Cardiac muscle cell (in vitro differentiated cells and primary cell): ENCODE measurements around the gene RASGRF2. TPM values are rescaled to one million over a fixed set of nuclear protein-coding genes. Genes with fewer than 3 reads are reported as not detected.
"Not testable (repeated sequence)": the region's sequence is repeated elsewhere in the genome, so short reads cannot be mapped to it uniquely, and the experiment has no call there.

Source experiments
- DNase-seq, 2 donors: peaks; one replicate each; pipeline versions ENCODE4 v3.0.0 to v3.0.0-alpha.2; 2010 to 2017; ENCODE audit warnings: low read depth in 1 of 2, low spot score in 1 of 2
- H3K27ac ChIP-seq: fragments of 200-600 bp; sonication (generic); 2 replicates; pipeline ENCODE4 v1.5.1; 2016
- H3K27me3 ChIP-seq: fragments of 200-600 bp; sonication (generic); 2 replicates; pipeline ENCODE4 v1.6.0; 2016; ENCODE audit warnings: control low read depth
- H3K36me3 ChIP-seq: fragments of 200-600 bp; sonication (generic); 2 replicates; pipeline ENCODE4 v1.5.1; 2016; ENCODE audit warnings: control low read depth
- H3K4me1 ChIP-seq: fragments of 200-600 bp; sonication (generic); 2 replicates; pipeline ENCODE4 v1.8.1; 2017; ENCODE audit warnings: low read depth, mild to moderate bottlenecking, mixed run types
- H3K4me3 ChIP-seq: fragments of 200-600 bp; sonication (generic); 2 replicates; pipeline ENCODE4 v1.5.1; 2016; ENCODE audit warnings: mild to moderate bottlenecking
- H3K9me3 ChIP-seq: fragments of 200-600 bp; sonication (generic); 2 replicates; pipeline ENCODE4 v1.5.1; 2017; ENCODE audit warnings: low read depth, mild to moderate bottlenecking, control low read depth
- CTCF ChIP-seq: IDR thresholded peaks from 2 replicates; pipeline ENCODE4 v1.5.1; 2012; ENCODE audit warnings: low read depth, mild to moderate bottlenecking, low read length
- polyA plus RNA-seq: library from polyadenylated mRNA; unstranded; fragments of >200 nt; fragmentation: Nextera tagmentation; extraction: Ambion mirVana; gene quantifications from 2 replicates; pipeline ENCODE4 v1.2.1, GENCODE V29; 2016
- total RNA-seq: library from RNA; depleted of rRNA; stranded (reverse); fragments of >200 nt; gene quantifications from 2 replicates; pipeline ENCODE4 v1.2.3, GENCODE V29; 2016

Gene RASGRF2
- total and polyA plus RNA-seq, 2 experiments from 2014 or later, result 0.06 to 0.33 TPM

- Histone ChIP-seq H3K27ac (no peak overlapping the region), H3K27me3 (no peaks in the 10 kb centered on the region), H3K9me3 (no peaks in the 10 kb centered on the region), H3K36me3 (no peaks in the 10 kb centered on the region), H3K4me3 (no peak overlapping the region), H3K4me1 (no peaks in the 10 kb centered on the region)
- no peak for DNase-seq
- no peak for TF ChIP-seq CTCF
Observed at GRCh38 chr5:81021951-81022687, 62.0 kb downstream of the RASGRF2 start.

GRCh38 chr5:81022688-81023084 lies 62.5 kb downstream of the RASGRF2 start:
- no peaks in the 10 kb centered on the region for H3K36me3 ChIP-seq
- H3K27me3 ChIP-seq, result no peaks in the 10 kb centered on the region
- no peak overlapping the region for H3K27ac ChIP-seq
- no peaks in the 10 kb centered on the region for H3K4me1 ChIP-seq
- no peaks in the 10 kb centered on the region for H3K9me3 ChIP-seq
- TF ChIP-seq CTCF, result no peak
- H3K4me3 ChIP-seq, result no peak overlapping the region
- no peak for DNase-seq

GRCh38 chr5:81023261-81023970 lies 63.3 kb downstream of the RASGRF2 start:
- H3K4me3 ChIP-seq, result no peak overlapping the region
- no peaks in the 10 kb centered on the region for H3K9me3 ChIP-seq
- no peaks in the 10 kb centered on the region for H3K27me3 ChIP-seq
- no peaks in the 10 kb centered on the region for H3K36me3 ChIP-seq
- no peak overlapping the region for H3K27ac ChIP-seq
- H3K4me1 ChIP-seq, result no peaks in the 10 kb centered on the region
- DNase-seq, result no peak
- no peak for TF ChIP-seq CTCF

- no peak overlapping the region for H3K4me3 ChIP-seq
- no peaks in the 10 kb centered on the region for H3K9me3 ChIP-seq
- H3K36me3 ChIP-seq, result no peaks in the 10 kb centered on the region
- DNase-seq, result no peak
- no peak for TF ChIP-seq CTCF
- no peak overlapping the region for H3K27ac ChIP-seq
- H3K4me1 ChIP-seq, result no peaks in the 10 kb centered on the region
- H3K27me3 ChIP-seq, result no peaks in the 10 kb centered on the region
Observed at GRCh38 chr5:81027481-81028058, 67.4 kb downstream of the RASGRF2 start.

- not testable (repeated sequence) for H3K4me3 ChIP-seq, H3K4me1 ChIP-seq, DNase-seq, H3K27ac ChIP-seq, H3K36me3 ChIP-seq, H3K27me3 ChIP-seq, H3K9me3 ChIP-seq
Observed at GRCh38 chr5:81028888-81029287, 68.7 kb downstream of the RASGRF2 start.

- H3K4me1 ChIP-seq, H3K9me3 ChIP-seq, H3K36me3 ChIP-seq, H3K27me3 ChIP-seq, DNase-seq, H3K4me3 ChIP-seq, H3K27ac ChIP-seq: not testable (repeated sequence)
Observed at GRCh38 chr5:81029736-81030135, 69.6 kb downstream of the RASGRF2 start.

GRCh38 chr5:81030236-81031034 lies 70.3 kb downstream of the RASGRF2 start:
- DNase-seq, H3K4me1 ChIP-seq, H3K36me3 ChIP-seq, H3K4me3 ChIP-seq, H3K9me3 ChIP-seq, H3K27me3 ChIP-seq, H3K27ac ChIP-seq: not testable (repeated sequence)
